SK-N-SH (cell line): ENCODE data around the gene FAM3C.

Source experiments
- EP300 ChIP-seq, 2 experiments: IDR thresholded peaks; 2 replicates each; pipeline versions ENCODE4 v1.4.0 to v1.6.1; 2012; ENCODE audit warnings: borderline replicate concordance in 1 of 2, low read depth in 1 of 2, low read length in 1 of 2
- POLR2AphosphoS5 ChIP-seq: IDR thresholded peaks from 2 replicates; pipeline ENCODE4 v1.6.1; 2012; ENCODE audit warnings: low read depth, low read length
- TAF1 ChIP-seq: IDR thresholded peaks from 2 replicates; pipeline ENCODE4 v1.6.1; 2012; ENCODE audit warnings: low read depth, mild to moderate bottlenecking, low read length, moderate library complexity, borderline replicate concordance
- TF ChIP-seq, protein P1 (sequence below): IDR thresholded peaks from 2 replicates; pipeline ENCODE4 v1.6.1; 2012; ENCODE audit warnings: mild to moderate bottlenecking, low read depth, low read length, moderate library complexity

GRCh38 chr7:121300685-121301420 is 95.3 kb downstream of the FAM3C start:
- TF ChIP-seq EP300 (IDR thresholded peaks at IDR 0.05; ENCODE audit: borderline replicate concordance in 1 of 2, low read depth in 1 of 2, low read length in 1 of 2) (no peak), POLR2AphosphoS5 (no peak), TAF1 (no peak)
- TF ChIP-seq, protein P1, sequence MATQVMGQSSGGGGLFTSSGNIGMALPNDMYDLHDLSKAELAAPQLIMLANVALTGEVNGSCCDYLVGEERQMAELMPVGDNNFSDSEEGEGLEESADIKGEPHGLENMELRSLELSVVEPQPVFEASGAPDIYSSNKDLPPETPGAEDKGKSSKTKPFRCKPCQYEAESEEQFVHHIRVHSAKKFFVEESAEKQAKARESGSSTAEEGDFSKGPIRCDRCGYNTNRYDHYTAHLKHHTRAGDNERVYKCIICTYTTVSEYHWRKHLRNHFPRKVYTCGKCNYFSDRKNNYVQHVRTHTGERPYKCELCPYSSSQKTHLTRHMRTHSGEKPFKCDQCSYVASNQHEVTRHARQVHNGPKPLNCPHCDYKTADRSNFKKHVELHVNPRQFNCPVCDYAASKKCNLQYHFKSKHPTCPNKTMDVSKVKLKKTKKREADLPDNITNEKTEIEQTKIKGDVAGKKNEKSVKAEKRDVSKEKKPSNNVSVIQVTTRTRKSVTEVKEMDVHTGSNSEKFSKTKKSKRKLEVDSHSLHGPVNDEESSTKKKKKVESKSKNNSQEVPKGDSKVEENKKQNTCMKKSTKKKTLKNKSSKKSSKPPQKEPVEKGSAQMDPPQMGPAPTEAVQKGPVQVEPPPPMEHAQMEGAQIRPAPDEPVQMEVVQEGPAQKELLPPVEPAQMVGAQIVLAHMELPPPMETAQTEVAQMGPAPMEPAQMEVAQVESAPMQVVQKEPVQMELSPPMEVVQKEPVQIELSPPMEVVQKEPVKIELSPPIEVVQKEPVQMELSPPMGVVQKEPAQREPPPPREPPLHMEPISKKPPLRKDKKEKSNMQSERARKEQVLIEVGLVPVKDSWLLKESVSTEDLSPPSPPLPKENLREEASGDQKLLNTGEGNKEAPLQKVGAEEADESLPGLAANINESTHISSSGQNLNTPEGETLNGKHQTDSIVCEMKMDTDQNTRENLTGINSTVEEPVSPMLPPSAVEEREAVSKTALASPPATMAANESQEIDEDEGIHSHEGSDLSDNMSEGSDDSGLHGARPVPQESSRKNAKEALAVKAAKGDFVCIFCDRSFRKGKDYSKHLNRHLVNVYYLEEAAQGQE, result no peak
